WI38 (cell line): Measurements from ENCODE around the gene GRID1.

ENCODE experiments used
- H3K4me3 ChIP-seq: 2 replicates; pipeline ENCODE4 v1.5.1; 2011; ENCODE audit warnings: low read depth, mild to moderate bottlenecking, control low read depth, low read length
- CTCF ChIP-seq: IDR thresholded peaks from 2 replicates; pipeline ENCODE4 v1.5.1; 2012; ENCODE audit warnings: low read depth, mild to moderate bottlenecking, control low read depth, low read length

The GRID1 gene

GRCh38 chr10:86345296-86345858, 21.2 kb downstream of the GRID1 start:
- H3K4me3 ChIP-seq: no peak overlapping the region

GRCh38 chr10:86344714-86345161, 21.9 kb downstream of the GRID1 start:
- TF ChIP-seq CTCF: no peak
- no peak overlapping the region for H3K4me3 ChIP-seq

More at GRCh38 chr10:86345296-86345858, 21.2 kb downstream of the GRID1 start:
- TF ChIP-seq CTCF: no peak

GRCh38 chr10:86344281-86344680, 22.3 kb downstream of the GRID1 start:
- no peak overlapping the region for H3K4me3 ChIP-seq
- no peak for TF ChIP-seq CTCF

- TF ChIP-seq CTCF: no peak
- H3K4me3 ChIP-seq: no peak overlapping the region
Observed at GRCh38 chr10:86343761-86344160, 22.8 kb downstream of the GRID1 start.

- TF ChIP-seq CTCF: no peak
- no peak overlapping the region for H3K4me3 ChIP-seq
Observed at GRCh38 chr10:86342111-86342863, 24.3 kb downstream of the GRID1 start.

- no peak for TF ChIP-seq CTCF
- no peak overlapping the region for H3K4me3 ChIP-seq
Observed at GRCh38 chr10:86341361-86341811, 25.2 kb downstream of the GRID1 start.

GRCh38 chr10:86340991-86341260, 25.7 kb downstream of the GRID1 start:
- H3K4me3 ChIP-seq: no peak overlapping the region
- TF ChIP-seq CTCF: no peak
